NCI-H1092 treated with DMSO at 0.1 percent for 48 hours (cell line): Measurements from ENCODE around the gene ANKRD16.
"Not testable (repeated sequence)": the region's sequence is repeated elsewhere in the genome, so short reads cannot be mapped to it uniquely, and the experiment has no call there.

Source experiments
- DNase-seq: peaks from one replicate; lab custom pipeline; 2025; lab: John Stamatoyannopoulos, UW

Gene ANKRD16

GRCh38 chr10:5835446-5836095 lies 54.1 kb downstream of the ANKRD16 start:
- DNase-seq = no peak

- no peak for DNase-seq
Observed at GRCh38 chr10:5833814-5834213, 55.9 kb downstream of the ANKRD16 start.

GRCh38 chr10:5832946-5833345 lies 56.7 kb downstream of the ANKRD16 start:
- no peak for DNase-seq

GRCh38 chr10:5831446-5831782 lies 58.3 kb downstream of the ANKRD16 start:
- no peak for DNase-seq

- no peak for DNase-seq
Observed at GRCh38 chr10:5830629-5831445, 58.9 kb downstream of the ANKRD16 start.

GRCh38 chr10:5829267-5829666 lies 60.4 kb downstream of the ANKRD16 start:
- DNase-seq = no peak

GRCh38 chr10:5828725-5829124 lies 61.0 kb downstream of the ANKRD16 start:
- no peak for DNase-seq

GRCh38 chr10:5827841-5828240 lies 61.9 kb downstream of the ANKRD16 start:
- no peak for DNase-seq

- not testable (repeated sequence) for DNase-seq
Observed at GRCh38 chr10:5826511-5826910, 63.2 kb downstream of the ANKRD16 start.

GRCh38 chr10:5818894-5819293 lies 70.8 kb downstream of the ANKRD16 start:
- no peak for DNase-seq

GRCh38 chr10:5818048-5818331 lies 71.7 kb downstream of the ANKRD16 start:
- DNase-seq = no peak

GRCh38 chr10:5817322-5818047 lies 72.2 kb downstream of the ANKRD16 start:
- no peak for DNase-seq

GRCh38 chr10:5816170-5816569 lies 73.5 kb downstream of the ANKRD16 start:
- no peak for DNase-seq

GRCh38 chr10:5814110-5815107 lies 75.3 kb downstream of the ANKRD16 start:
- no peak for DNase-seq

GRCh38 chr10:5813341-5814109 lies 76.2 kb downstream of the ANKRD16 start, which contains the start of gene GDI2:
TSS of gene GDI2 (minus strand) at chr10:5813434. CDS start at chr10:5813258, 176 bp downstream.
- DNase-seq = peak; percentile 97

GRCh38 chr10:5813091-5813340 lies 76.7 kb downstream of the ANKRD16 start:
- DNase-seq = no peak

- DNase-seq = peak; percentile 34
Observed at GRCh38 chr10:5812283-5813090, 77.2 kb downstream of the ANKRD16 start.
